Stimulated activated CD4-positive, alpha-beta T cell treated with anti-CD3 and anti-CD28 coated beads, Interleukin-4, amount 100 ng/mL, for 48 hours (primary cell): ENCODE data around the gene ENSA.
"Not testable (repeated sequence)": the region's sequence is repeated elsewhere in the genome, so short reads cannot be mapped to it uniquely, and the experiment has no call there.

ENCODE experiments used
- DNase-seq, 2 donors: peaks; one replicate each; pipeline ENCODE4 v3.0.0-alpha.2; 2020; ENCODE audit warnings: low read depth in 2 of 2

The ENSA gene

DNA sequence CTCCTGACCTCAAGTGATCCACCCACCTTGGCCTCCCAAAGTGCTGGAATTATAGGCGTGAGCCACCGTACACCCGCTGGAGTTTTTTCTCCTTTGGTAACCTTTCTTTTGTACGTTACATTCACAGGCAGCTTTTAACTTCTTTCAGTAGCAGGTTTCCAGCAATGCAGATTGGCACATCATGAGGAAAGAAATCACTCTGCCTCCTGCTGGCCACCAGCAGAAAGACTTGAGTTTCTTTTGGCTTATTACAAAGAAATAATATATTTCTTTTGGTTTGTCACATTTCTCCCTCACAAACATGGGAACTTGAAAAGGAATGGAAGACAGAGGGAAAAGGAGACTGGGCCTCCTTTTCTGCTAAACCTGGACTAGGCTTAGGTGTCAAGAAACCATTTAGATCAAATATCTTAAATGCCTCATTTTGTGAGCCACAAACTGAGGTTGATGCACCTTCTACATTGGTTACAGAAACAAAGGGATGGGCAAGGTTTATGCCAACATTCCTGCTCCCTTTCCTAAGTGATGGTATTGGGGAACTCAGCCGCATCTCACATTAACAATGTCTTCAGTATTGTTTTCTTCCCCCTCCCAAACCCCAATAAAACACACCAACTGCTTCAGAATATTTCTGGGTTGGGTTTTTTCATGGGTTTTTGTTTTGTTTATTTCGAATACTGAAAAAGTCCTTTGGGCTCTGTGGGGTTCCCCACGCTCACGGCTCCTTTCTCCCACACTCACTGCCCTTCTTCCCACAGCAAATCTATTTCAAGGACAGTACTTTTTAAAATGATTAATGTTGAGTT, 7.7 kb downstream of the ENSA start:
- DNase-seq = peak in 1 of 2 donors; percentile 31

DNA sequence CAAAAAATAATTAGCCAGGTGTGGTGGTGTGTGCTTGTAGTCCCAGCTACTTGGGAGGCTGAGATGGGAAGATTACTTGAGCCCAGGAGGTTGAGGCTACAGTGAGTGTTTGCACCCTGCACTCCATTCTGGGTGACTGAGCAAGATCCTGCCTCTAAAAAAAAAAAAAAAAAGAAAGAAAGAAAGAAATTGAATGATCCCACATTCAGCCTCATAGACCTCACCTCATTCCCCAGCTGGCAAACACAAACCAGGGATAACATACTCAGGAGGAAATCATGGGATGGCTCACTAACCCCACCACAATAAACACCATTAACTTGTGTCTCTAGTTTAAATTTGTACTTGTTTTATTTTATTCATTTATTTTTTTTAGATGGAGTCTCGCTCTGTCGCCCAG, 8.5 kb downstream of the ENSA start:
- no peak for DNase-seq

DNA sequence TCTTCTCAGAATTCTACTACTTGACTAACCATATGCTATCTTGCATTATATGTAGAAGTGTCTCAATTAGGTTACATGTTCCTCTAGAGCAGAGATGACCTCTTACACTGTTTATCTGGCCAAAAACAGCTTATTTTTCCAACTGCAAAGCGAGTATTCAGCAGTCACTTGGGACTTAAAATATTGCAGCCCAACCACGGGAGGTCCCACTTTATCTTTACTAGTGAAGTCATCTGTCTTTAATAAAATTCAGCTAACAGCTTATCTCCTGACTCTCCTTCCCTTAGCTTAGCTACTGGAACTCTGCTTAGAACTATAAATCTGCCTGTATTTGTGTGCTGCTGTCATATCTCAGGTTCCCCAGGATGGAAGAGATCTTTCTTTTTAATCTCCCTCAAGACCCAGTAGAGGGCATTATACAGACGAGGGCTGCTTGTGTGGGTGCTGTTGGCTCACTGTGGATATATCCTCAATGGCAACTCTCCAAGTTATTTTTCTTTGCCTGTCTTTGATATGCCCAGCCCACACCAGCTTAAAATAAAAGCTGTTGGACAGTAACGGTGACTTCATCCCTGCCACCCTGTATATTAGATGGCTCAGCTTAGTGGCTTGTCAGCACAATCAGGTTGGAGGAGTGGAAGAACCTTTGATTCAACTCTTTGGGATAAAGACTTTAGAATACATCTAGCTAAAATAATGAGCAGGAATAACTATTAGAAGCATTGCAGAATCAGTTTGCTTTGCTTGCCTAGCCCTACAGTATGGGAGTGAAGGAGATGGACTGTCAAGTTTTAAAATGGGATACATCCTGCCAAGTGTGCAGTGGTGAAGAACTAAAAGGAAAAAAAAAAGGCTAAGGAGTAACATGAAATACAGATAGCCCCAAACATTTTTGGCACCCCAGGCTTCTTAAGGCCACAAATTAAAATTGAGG, 9.6 kb downstream of the ENSA start:
- no peak for DNase-seq

DNA sequence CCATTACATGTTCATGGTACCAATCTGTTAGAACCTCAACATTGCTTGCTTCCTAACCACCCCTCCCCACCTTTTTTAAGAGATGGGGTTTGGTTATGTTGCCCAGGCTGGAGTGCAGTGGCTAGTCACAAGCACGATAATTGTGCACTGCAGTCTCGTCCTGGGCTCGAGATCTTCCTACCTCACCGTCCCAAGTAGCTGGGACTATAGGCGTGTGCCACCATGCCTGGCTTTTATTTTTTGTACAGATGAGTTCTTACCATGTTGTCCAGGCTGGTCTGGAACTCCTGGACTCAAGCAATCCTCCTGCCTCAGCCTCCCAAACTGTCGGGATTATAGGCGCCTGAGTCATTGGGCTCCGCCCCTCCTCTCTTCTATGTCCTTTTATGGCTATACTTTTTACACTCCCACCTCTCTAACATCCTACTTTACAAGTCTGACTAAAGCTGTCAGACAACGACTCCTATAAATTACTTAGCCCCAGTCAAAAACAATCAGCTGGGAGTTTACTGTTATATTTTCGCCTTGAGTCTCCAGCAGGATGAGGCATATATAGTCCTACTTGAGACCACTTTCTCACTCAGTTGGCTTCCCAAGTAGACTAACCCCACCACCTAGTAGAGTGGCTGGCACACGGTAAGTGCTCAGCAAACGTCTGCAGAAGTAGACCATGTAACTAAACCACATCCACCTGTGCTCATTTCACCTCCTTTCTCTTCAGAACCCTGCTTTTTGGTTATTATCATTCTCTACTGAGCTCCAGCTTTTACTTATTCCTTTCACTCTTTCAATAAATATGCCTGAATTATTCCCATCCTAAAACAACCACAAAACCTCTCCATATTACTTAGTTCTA, 13.8 kb downstream of the ENSA start:
- DNase-seq = no peak

DNA sequence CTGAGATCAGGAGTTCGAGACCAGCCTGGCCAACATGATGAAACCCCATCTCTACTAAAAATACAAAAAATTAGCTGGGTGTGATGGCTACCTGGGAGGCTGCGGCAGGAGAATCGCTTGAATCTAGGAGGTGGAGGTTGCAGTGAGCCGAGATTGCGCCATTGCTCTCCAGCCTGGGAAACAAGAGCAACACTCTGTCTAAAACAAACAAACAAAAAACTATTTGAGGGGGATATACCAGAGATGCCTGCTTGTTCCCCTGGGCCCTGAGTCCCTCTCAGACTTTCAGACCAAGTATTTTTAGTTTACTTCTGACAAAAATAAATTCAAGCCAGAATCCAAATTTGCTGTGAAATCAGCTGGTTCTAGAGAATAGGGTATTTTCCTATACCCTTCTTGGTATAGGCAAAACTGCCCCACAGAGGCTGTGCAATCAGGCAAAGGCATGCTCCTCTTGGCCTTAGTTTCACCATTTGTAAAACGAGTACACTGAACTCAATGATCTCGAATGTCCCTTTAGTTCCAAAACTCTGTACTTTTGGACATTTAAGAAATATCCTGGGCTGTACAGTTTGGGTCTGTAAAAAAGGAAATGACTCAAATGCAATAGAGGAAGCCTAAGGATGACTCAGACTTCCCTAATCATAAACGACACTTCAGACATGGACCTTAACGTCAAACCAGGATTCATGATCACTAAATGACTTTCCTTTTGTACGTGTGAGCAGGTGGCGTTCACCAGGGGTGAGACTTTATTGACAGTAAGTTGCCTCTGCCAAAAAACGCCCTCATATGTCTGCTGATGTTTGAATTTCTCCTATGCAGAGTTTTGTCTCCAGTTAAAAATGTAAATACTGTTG, 16.1 kb downstream of the ENSA start:
- DNase-seq = peak in 1 of 2 donors; percentile 38

DNA sequence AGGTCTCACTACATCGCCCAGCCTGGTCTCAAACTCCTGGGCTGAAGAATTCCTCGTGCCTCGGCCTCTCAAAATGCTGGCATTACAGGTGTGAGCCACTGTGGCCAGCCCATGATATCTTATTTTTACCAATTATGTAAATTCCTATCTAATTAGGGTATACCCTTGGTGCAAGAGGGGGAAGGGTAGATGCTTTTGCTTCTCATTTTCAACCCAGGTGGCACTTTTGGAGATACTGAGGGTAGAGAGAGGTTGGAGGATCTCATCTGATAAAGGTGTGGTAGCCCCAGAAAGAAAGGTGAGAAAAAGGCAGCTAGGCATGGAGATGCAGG, 17.4 kb downstream of the ENSA start:
- no peak for DNase-seq

DNA sequence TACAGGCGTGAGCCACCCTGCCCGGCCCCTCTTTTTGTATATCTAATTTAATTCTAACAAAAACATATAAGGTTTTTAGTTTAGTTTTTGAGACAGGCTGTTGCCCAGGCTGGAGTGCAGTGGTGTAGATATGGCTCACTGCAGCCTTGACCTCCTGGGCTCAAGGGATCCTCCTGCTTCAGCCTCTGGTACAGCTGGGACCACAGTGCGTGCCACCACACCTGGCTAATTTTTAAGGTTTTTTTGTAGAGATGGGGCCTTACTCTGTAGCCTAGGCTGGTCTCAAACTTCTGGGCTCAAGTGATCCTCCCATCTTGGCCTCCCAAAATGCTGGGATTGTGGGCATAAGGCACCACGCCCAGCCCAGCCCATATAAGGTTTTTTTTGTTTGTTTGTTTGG, 18.8 kb downstream of the ENSA start:
- no peak for DNase-seq

DNA sequence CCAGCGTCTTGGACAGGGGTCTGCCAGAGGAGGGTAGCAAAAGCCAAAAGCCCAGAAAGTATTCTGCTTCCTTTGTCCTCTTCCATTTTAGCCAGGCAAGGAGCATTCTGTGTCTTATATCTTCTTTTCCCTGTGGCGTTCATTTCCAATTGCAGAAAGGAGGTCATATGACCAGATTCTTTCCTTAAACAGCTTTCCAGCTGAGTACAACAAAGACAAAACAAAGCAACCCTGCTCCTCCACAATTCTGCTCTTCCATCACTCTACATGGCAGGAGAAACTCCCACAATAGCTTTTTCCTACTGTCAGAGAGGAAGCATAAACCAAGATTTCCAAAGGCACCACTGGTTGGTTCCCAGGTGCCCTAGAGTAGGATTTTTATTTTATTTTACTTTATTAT, 19.7 kb downstream of the ENSA start:
- no peak for DNase-seq

DNA sequence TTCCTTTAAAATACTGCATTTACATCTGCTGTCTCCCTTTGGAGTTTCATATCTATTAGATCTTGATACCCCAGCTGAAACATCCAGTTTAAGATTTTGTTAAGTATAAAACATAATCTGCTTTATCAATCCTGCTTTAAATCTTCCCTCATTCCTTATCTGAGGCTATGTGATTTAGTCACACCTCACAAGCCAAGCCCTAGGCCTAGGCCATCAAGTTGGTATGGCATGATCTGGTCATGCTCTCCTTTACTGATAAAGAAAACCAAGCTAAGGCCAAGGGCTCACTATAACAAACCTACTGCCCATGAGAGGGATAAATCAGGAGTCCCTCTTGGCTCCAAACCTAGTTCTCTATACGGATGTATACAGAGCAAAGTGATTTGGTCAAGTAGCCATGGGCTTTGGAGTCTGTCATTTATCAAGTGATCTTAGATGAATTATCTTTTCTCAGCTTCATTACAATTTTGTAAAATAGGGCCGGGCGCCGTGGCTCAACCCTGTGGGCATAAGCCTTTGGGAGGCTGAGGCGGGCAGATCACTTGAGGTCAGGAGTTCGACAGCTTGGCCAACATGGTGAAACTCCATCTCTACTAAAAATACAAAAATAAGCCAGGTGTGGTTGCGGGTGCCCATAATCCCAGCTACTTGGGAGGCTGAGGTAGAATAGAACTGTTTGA, 22.8 kb downstream of the ENSA start:
- DNase-seq = no peak

DNA sequence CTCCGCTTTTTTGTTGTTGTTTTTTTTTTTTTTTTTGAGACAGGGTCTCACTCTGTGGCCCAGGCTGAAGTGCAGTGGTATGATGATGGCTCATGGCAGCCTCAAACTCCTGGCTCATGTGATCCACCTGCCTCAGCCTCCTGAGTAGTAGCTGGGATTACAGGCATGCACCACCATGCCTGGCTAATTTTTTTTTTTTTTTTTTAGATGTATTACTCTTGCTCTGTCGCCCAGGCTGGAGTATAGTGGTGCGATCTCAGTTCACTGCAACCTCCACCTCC, 24.0 kb downstream of the ENSA start:
- not testable (repeated sequence) for DNase-seq

DNA sequence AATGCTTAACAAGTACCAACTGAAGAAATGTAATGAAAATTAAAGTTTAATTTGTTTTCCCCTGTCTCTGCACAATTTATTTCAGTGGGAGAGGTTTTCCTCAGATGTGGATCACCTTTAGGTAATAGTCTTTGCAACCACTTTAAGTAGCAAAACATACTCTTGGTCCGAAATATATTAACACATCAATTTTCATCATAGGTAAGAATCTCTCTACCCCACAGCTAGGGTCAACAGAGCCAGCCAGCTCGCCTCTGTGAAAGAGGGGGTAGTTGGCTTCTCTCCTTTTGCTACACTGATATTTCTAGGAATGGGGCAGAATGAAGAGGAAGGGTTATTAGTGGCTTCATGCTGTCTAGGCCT, 25.2 kb downstream of the ENSA start:
- no peak for DNase-seq

DNA sequence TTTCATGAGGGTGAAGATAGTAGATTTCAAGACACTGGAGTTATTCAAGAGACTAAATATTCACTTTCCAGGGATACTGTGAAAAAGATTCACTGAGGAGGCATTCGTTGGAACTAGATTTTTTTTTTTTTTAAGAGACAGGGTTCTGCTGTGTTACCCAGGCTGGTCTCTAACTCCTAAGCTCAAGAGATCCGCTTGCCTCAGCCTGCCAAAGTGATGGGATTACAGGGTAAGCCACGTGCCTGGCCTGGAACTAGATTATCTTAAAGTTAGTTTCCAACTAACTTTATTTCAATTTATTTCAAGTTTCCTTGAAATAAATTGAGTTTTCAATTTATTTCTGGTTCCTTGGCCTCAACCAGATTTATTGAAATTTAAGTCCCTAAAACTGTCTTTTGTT, 25.7 kb downstream of the ENSA start:
- no peak for DNase-seq

DNA sequence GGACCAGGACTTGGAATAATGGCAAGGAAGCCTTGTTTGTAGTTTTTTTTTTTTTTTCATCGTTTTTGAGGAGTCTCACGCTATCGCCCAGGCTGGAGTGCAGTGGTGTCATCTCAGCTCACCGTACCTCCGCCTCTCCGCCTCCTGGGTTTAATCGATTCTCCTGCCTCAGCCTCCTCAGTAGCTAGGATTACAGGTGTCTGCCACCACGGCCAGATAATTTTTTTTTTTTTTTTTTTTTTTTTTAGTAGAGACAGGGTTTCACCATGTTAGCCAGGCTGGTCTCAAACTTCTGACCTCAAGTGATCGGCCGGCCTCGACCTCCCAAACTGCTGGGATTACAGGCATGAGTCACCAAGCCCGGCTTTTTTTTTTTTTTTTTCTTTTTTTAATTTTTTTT, 27.0 kb downstream of the ENSA start:
- DNase-seq = not testable (repeated sequence)

DNA sequence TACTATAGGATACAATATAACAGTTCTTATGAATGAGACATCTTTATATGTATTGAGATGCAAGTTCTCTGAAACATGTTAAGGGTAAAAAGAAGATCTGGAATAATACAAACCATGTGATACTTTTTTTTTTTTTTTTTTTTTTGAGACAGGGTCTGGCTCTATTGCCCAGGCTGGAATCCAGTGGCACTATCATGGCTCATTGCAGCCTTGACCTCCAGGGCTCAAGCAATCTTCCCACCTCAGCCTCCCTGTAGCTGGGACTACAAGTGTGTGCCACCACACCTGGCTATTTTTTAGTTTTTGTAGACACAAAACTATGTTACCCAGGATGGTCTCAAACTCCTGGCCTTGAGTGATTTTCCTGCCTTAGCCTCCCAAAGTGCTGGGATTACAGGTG, 27.9 kb downstream of the ENSA start:
- no peak for DNase-seq

DNA sequence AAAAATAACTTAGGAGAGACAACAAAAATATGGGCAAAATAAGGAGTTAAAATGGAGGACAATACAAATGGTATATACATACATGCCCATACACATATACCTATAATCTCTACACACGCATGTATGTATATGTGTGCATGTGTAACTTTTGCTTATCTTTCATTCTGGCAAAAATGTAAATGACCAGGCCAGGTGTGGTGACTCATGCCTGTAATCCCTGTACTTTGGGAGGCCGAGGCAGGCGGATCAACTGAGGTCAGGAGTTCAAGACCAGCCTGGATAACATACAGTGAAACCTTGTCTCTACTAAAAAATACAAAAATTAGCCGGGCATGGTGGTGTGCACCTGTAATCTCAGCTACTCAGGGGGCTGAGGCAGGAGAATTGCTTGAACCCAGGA, 31.1 kb downstream of the ENSA start:
- not testable (repeated sequence) for DNase-seq

DNA sequence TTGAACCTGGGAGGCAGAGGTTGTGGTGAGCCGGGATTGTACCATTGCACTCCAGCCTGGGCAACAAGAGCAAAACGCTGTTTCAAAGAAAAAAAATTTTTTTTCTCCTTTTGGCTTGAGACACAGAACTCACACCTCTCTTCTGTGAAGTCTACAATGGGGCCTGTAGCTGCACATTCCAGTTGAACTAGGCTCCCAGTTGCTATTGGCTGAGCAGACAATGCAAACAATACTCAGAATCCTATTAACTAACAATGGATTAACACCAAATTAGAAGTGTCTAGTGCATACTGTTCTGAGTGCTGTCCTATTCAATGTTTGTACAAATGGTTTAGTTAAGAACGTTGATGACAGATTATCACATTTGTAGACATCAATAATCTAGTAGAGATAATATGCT, 32.4 kb downstream of the ENSA start:
- no peak for DNase-seq

DNA sequence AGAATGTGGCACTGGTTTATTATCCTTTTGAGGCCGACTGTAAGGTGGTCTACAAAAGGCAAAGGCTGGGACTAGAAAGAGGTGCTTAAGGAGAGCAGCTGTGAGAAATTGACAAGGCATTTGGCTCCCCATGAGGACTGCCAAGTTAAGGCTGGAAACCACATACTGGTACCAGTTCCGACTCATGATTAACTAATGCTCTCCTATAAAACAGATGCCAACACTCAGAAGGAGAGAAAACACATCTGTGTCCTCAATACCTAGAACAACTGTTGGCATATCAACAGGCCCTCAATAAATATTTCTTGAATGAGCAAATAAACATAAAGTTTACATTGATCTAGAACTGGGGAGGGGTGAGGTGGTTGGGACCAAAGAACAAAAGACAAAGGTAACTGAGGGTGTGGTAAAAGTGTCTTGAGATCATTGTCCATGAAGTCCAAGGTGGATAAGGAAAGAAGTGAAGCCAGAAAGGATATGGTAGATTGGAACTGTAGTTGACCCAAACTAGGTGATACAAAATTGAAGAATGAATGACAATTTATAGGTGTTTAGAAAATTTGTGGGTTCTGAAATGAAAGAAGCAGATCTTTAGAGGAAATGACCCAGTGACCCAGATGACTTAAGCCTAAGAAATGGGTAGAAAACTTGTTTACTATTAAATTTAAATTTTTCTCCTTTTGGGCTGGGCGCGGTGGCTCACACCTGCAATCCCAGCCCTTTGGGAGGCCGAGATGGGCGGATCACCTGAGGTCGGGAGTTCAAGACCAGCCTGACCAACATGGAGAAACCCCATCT, 33.1 kb downstream of the ENSA start:
- DNase-seq = no peak

DNA sequence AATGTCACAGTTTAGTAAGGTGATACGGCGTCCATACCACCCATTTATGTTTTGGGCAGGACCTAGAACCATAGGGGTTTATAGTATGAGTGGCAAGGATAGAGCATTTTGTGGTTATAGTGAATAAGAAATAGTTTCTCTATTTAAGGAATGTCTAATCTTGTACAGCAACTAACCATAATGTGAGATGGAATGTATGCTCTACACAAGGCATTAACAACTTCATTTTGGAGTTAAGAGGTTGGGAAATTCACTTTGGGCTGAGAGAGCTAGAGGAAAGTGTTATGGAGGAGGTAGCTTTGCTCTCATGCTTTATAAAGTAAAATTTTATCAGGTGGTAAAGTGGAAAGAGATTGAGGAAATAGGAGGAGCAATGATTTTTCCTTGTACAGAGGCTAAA, 47.0 kb downstream of the ENSA start:
- DNase-seq = no peak

DNA sequence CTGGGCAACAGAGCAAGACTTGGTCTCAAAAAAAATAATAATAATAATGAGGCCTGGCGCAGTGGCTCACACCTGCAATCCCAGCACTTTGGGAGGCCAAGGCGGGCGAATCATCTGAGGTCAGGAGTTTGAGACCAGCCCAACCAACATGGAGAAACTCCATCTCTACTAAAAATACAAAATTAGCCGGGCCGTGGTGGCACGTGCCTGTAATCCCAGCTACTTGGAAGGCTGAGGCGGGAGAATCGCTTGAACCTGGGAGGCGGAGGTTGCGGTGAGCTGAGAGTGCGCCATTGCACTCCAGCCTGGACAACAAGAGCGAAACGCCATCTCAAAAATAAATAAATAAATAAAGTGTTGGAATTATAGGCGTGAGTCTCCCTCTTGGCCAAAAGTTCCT, 47.5 kb downstream of the ENSA start:
- DNase-seq = not testable (repeated sequence)

DNA sequence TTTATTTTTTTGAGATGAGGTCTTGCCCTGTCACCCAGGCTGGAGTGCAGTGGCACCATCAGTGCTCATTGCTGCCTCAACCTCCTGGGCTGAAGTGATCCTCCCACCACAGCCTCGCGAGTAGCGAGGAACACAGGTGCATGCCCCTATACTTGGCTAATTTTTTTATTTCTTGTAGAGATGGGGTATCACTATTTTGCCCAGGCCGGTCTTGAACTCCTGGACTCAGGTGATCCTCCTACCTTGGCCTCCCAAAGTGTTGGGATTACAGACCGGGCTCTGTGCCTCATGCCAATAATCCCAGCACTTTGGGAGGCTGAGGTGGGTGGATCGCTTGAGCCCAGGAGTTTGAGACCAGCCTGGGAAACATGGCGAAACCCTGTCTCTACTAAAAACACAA, 48.0 kb downstream of the ENSA start:
- DNase-seq = not testable (repeated sequence)
